Activated T-cell treated with anti-CD3 and anti-CD28 coated beads for 24 hours (primary cell): ENCODE data around the gene BRF1.

Experiments
- DNase-seq: peaks from one replicate; pipeline ENCODE4 v3.0.0-alpha.2; 2020; ENCODE audit warnings: low read depth

Gene BRF1

DNA sequence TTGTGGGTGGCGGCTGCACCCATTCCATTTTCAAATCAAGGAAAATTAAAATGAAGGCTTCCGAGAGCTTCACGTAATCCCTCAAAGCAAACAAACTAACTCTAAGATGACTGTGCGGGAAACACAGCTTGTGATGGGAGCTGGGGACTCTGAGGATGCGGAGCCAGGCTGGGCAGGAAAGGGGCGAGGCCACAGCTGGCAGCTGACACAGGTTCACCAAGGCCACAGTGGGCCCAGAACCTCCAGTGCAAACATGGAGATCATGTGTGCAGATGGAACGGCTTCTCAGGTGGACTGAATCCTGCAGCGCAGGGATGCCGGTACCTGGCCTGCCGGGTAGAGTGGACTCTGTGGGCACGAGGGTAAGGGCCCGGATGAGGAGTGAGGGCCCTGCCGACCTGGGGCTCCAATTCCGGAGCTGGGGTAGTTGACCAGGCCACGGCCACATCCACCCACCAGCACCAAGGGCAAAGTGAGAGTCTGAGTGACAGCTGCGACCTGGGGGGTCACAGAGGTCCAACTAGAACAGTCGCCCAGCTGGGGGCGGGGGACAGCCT is 71.6 kb downstream of the BRF1 start:
- DNase-seq = no peak

DNA sequence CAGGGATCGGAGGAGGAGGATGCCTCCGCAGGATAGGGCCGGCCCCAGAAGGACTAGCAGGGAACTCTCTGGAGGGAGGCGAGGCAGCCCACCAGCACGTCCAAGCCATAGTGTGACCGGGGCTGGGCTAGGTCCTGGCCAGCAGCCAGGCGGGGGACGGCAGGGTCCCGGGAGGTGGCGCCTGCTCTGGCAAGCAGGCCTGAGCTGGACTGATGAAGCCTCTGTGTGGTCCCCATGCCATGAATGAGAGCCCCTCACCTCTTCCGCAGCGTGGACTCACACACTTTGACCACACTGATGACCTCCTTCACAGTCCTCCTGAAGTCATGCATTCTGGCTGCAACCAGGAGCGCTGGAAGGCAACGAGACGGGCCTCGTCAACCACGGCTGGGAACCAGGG is 72.2 kb downstream of the BRF1 start:
- no peak for DNase-seq

DNA sequence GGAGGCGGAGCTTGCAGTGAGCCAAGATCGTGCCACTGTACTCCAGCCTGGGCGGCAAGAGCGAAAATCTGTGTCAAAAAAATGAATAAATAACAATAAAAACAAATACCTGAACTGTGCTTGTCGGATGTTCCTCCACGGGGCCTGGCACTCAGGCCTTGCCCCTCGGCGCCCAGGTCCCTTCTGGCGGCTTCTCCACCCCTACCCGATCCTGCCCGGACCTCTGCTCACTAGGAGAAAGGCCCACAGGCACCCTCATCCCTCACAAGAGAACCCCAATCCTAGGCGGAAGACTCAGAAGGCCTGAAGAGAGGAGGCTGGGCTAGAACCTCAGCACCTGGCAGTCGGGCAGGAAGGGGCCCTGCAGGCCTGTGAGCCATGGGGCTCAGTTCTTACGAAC is 73.5 kb downstream of the BRF1 start:
- no peak for DNase-seq

- DNase-seq = no peak
Measured at GRCh38 chr14:105226198-105226597, 74.6 kb downstream of the BRF1 start.

- DNase-seq = no peak
Measured at GRCh38 chr14:105224845-105225570, 75.8 kb downstream of the BRF1 start.

DNA sequence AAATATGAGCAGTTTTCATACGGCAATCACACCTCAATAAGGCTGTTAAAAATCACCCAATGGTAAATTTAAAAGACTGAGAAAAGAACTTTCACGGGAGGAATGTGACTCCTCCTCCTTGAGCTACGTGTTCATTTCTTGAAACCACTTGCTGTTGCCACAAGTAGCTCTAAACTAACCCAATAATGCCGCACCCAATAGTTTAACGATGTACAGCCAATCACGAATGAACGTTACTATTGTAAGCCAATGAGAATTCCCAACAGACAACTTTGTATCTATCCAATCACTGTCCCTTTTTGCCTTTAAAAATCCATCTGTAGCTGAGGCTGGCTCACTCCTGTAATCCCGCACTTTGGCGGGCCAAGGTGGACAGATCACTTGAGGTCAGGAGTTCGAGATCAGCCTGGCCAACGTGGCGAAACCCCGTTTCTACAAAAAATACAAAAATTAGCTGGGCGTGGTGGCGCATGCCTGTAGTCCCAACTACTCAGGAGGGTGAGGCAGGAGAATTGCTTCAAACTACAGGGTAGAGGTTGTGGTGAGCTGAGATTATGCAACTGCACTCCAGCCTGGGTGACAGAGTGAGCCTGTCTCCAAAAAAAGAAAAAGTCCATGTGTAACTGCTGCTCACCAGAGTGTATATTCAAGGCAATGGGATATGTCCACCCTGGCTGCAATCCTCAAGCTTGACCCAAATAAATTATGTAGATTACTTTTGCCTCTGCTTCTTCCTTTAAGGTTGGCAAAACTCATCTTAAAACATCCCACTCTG is 76.8 kb downstream of the BRF1 start:
- no peak for DNase-seq

DNA sequence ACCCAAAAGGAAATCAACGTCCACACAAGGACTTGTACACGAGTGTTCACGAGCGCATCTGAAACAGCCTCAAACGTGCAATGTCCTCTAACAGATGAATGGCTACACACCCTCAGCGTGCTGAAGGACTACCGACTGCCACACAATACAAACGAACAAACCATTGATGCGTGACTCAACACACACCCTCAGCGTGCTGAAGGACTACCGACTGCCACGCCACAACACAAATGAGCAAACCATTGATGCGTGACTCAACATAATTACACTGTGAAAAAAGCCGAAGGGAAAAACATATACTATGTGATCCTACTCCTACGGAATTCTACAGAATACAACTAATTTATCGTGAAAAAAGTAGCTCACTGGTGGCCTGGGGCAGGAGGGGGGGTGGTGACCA is 77.5 kb downstream of the BRF1 start:
- no peak for DNase-seq

DNA sequence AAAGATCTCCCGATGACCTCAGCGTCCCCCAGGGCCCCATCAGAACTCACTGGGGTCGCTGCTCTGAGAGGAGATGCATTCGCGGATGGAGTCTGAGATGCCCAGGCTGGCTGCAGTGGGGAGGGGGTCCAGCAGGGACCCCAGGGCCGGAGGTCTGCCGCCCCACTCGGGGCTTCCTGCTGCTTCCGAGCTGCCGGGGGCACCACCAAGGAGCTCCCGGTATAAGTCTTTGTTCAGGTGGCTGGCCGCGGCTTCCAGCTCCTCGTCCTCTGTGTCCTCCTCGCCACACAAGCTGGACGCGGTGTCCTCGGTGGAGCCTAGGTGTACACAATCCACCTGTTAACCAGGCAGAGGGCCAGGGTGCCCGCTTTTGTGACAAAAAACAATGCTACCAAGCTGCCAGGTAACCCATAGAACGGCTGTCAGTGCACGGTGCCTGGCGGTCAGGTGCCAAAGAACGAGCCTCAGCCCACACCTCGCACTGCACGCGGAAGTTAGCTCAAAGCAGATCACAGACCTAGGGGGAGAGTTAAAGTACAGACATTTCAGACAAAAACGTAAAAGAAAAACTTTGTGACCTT is 79.1 kb downstream of the BRF1 start:
- DNase-seq = no peak

DNA sequence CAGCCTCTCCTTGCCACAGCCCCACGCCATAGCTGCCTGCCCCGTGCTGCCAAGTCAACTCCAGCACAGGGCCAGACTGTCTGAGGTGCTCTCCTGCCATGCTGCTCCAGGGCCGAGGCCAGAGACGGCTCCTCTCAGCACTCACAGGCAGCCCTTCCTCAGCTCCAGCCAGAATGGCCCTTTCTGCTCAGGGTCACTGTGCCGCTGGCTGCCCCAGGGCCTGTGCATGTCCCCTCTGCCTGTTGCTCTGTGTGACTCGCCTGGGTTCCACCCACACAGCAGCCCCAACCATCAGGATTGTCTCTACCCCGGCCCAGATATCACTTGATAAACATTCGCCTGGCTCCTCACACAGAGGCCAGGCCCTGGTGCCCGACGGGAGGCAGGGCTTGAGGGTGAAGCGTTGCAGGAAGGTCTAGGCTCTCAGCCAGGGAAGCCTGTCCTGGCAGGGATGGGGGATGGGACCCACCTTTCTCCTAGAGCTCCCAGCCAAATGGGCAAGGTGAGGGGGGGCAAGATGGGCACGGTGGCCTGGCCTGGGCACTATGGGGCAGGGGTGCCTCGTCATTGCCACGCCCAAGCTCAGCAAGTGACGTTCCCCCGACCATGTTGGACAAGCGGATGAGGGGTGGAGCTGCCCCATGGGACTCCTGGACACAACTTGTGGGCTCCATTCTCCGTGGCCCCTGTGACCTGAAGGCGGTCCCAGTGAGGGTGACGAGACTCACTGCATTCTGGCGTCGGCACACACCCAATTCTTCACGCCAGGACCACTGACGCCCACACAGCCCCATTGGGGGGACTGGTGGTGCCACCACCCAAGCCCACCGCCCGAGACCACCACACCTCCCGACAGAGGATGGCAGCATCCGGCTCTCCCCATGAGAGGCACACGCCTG is 79.9 kb downstream of the BRF1 start:
- no peak for DNase-seq

DNA sequence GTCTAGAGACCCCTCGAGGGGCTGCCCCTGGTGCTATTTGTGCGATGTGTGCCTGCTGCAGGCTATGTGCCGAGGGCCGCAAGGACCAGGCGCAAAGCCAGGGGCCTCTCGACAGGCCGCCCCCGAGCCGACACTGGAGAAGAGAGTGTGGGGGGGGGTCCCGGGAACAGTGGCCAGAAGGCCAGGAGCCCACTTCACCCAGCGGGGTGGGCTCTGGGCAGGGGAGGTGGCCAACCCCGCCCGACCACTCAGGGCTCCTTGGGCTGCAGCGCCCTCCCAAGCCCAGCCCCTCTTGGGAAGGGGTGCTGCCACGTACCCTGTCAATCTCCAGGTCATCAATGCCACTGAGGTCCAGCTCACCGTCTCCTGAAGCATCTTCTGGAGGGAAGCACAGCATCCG is 81.0 kb downstream of the BRF1 start:
- DNase-seq = no peak

- DNase-seq = no peak
Measured at GRCh38 chr14:105219043-105219612, 81.7 kb downstream of the BRF1 start.

GRCh38 chr14:105218611-105219010 is 82.2 kb downstream of the BRF1 start:
- DNase-seq = no peak

- DNase-seq = no peak
Measured at GRCh38 chr14:105217774-105218173, 83.0 kb downstream of the BRF1 start.

GRCh38 chr14:105216490-105217247 is 84.1 kb downstream of the BRF1 start:
- no peak for DNase-seq

GRCh38 chr14:105215602-105216001 is 85.2 kb downstream of the BRF1 start:
- no peak for DNase-seq

DNA sequence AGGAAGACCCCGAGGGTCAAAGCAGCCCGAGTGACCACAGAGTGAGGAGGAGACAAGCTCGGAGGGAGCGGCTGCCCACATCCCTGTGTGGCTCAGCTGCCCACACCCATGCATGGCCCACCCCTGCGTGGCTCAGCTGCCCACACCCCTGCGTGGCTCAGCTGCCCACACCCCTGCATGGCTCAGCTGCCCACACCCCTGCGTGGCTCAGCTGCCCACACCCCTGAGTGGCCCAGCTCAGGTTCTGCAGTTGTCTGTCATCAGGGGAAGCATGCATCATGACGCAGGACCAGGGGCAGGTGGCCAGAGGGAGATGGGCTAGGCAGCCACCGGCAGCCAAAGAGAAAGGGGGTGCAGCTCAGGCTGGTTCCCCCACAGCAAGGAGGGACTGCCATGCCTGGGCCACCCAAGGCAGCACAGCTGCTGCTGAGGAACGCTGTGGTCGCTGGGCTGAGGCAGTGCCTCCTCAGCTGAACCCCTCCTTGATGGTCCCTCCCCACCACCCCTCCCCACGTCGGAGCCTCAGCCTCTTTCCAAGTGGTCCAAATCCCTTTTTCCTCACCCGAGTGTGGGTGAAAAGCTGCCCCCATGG is 86.4 kb downstream of the BRF1 start:
- DNase-seq = no peak

DNA sequence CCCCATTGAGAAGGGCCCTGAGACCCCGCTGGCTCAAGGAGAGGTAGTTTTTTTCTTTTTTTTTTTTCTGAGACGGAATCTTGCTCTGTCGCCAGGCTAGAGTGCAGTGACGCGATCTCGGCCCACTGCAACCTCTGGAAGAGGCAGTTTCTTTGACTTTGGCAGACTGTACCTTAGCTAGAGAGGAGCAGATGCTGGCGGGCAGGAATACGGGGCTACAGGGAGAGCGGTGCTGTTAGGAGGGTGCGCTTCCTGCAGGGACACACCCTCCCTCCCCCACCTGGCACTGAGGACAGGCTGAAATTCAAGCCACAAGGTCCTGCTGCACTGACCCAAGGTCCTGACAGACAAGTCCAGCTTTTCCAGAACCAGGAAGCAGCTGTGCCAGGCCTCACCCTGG is 87.4 kb downstream of the BRF1 start:
- no peak for DNase-seq

- no peak for DNase-seq
Measured at GRCh38 chr14:105212541-105213300, 88.1 kb downstream of the BRF1 start.

GRCh38 chr14:105211758-105212089 is 89.1 kb downstream of the BRF1 start:
- no peak for DNase-seq
